ENCODE results near the gene FAM200A.

DNA sequence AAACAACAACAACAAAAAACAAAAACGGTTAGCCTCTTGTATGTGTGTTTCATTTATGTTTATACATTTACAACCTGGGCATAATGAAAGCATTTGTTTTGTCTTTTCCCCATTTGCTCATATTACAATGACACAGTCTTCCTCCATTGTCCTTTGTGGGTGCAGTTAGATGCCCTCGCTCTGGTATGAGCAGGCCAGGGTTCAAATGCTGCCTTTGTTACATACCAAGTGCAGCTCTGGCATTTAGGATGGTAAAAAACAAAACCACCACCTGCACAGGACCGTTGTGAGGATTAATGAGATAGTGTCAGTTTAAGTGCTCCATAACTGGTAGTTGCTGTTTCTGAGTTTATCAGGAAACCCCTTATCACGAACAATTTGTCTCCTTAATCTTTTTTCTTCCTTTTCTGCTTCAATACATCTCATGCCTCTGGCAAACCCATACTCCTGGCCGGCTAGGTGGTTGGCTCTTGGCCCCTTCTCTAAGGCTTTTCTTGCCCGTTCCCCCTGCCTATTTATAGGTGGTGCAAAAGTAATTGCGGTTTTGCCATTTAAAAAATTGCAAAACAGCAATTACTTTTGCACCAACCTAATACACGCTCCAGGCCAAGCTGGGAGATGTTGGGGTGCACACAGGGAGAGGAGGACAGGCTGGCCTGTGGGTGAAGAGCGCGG is 27.5 kb upstream of the FAM200A start:
- TF ChIP-seq EZH2 (IDR thresholded peaks at IDR 0.05; ENCODE audit: low read depth, unreplicated experiment) (no peak), JUNB (IDR thresholded peaks at IDR 0.05; ENCODE audit: unreplicated experiment) (no peak), POLR2AphosphoS5 (IDR thresholded peaks at IDR 0.05; ENCODE audit: low read depth) (no peak)
- TF ChIP-seq, protein P1, sequence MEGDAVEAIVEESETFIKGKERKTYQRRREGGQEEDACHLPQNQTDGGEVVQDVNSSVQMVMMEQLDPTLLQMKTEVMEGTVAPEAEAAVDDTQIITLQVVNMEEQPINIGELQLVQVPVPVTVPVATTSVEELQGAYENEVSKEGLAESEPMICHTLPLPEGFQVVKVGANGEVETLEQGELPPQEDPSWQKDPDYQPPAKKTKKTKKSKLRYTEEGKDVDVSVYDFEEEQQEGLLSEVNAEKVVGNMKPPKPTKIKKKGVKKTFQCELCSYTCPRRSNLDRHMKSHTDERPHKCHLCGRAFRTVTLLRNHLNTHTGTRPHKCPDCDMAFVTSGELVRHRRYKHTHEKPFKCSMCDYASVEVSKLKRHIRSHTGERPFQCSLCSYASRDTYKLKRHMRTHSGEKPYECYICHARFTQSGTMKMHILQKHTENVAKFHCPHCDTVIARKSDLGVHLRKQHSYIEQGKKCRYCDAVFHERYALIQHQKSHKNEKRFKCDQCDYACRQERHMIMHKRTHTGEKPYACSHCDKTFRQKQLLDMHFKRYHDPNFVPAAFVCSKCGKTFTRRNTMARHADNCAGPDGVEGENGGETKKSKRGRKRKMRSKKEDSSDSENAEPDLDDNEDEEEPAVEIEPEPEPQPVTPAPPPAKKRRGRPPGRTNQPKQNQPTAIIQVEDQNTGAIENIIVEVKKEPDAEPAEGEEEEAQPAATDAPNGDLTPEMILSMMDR (conservative IDR thresholded peaks at IDR 0.05; ENCODE audit: low read depth in 2 of 2): no peak

Data from GM23338 (cell line).